Occipital lobe (tissue), 3 donors: ENCODE results near the gene USP6. TPM values are rescaled to one million over a fixed set of nuclear protein-coding genes. Genes with fewer than 3 reads are reported as not detected.
"Not testable (repeated sequence)": the region's sequence is repeated elsewhere in the genome, so short reads cannot be mapped to it uniquely, and the experiment has no call there.

Experiments
- DNase-seq: peaks from one replicate; lab custom pipeline; 2025; lab: John Stamatoyannopoulos, UW
- small RNA-seq: library from RNA; depleted of rRNA; stranded (forward); fragments of <200 nt; gene quantifications from one replicate; pipeline ENCODE3, GENCODE V24; 2014
- total RNA-seq: library from RNA; depleted of rRNA; stranded (reverse); fragments of >200 nt; gene quantifications from one replicate; pipeline ENCODE4 v1.2.3, GENCODE V29; 2014

The USP6 gene
- total RNA-seq, 1 donor from 2014 or later = 0.16 TPM

DNA sequence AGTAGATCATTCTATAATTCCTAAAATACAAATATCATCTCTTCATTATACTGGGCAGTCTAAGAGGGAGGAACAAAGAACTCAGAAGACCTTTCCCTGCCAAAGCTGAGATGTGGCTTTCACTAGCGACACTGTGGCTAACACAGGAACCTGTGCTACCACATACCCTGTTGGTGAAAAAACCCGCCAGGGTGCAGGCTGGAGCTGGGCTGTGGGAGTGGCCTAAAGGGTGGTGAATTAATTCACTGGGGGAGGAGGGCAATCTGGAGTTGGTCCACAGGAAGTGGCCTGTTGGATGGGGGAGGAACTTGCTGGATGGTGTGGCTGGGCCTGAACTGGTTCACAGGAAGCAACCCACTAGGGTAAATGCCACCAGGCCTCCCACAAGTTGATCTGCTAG lies 68.5 kb downstream of the USP6 start:
- no peak for DNase-seq

- DNase-seq = peak; percentile 90
Observed at GRCh38 chr17:5191541-5192417, 75.9 kb downstream of the USP6 start, which contains the start of gene ZNF594. Gene ZNF594 (minus strand): TSS chr17:5191868. CDS start chr17:5184256, 7,612 bp downstream.

GRCh38 chr17:5194346-5194745 lies 78.5 kb downstream of the USP6 start:
- DNase-seq = no peak

DNA sequence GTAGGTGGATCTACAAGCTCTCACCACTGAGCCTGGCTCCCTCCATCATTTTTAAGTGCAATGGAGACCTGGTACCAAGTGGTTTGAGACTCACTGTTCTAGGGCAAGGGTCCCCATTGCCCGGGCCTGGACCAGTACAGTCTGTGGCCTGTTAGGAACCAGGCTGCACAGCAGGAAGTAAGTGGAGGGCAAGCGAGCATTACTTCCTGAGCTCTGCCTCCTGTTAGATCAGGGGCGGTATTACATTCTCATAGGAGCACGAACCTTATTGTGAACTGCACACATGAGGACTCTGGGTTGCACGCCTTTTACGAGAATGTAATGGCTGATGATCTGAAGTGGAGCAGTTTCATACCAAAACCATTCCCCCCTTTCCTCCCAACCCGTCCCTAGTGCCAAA lies 82.6 kb downstream of the USP6 start:
- DNase-seq = no peak

- DNase-seq = no peak
Observed at GRCh38 chr17:5200360-5200759, 84.5 kb downstream of the USP6 start.

GRCh38 chr17:5201011-5201410 lies 85.2 kb downstream of the USP6 start:
- DNase-seq = no peak

- DNase-seq = no peak
Observed at GRCh38 chr17:5203178-5203907, 87.5 kb downstream of the USP6 start.

- DNase-seq = no peak
Observed at GRCh38 chr17:5203908-5204294, 88.1 kb downstream of the USP6 start.

DNA sequence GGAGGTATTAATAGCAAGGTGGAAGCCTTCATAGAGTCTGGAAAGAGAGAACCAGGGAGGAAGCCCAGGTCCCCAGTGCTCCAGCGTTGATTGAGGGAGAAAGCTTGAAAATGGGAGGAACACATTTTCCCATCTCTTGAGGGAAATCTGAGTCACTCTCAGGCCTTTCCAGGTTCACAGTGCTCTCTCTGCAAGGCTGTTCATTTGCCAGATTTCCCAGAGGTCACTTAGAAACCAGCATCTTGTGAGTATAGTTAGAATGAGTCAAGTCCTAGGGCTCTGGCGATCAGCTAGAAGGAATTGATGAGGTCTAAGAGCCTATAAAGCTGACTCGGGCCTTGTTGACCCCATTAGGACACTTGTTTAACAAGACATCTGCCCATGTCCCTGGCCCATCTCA lies 93.6 kb downstream of the USP6 start:
- DNase-seq = no peak

DNA sequence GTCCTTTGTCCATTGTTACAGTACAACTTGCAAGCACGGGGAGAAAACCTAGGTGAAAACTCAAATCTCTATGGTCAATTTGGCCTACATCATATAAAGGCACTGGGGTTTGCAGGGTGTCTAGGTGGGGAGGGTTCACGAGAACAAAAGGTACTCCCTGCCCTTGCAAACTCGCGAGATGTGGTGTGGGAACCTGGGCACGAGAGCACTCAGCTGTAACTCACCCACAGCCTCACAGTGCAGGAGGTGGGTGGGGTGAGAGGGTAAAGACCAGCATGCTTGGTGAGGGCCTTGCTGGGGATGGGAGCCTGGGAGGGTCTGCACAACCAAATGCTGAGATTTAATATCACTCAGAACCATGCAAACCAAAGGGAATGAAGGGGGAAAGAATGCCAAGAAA lies 94.3 kb downstream of the USP6 start:
- DNase-seq = no peak

DNA sequence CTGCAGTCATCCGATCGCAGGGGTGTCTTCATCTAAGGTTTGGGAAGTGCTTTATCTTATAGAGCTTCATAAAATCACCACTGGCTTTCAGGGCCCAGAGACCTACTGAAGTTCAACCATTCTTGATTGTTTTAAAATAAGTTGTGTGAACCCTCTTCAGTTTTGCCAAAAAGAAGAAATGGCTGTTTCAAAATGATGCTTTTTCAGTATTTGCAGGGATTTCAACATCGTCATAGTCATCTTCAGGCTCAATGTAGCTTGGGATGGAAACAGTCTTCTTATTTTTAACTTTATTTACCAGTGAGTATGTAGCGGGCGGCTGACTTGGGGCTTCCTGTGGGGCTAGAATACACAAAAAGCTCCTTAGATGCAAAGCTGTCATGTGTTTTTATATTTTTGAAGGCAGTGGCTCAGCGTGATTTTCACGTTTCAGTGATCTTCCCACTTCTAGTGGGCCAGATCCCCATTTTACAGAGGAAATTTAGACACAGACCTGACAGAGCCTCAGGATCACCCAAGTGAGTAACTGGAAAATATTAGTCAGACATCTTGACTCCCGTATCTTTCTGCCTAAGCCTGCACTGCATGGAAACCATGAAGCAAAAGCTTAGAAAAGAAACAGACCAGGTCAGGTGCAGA lies 94.9 kb downstream of the USP6 start:
- DNase-seq = no peak

DNA sequence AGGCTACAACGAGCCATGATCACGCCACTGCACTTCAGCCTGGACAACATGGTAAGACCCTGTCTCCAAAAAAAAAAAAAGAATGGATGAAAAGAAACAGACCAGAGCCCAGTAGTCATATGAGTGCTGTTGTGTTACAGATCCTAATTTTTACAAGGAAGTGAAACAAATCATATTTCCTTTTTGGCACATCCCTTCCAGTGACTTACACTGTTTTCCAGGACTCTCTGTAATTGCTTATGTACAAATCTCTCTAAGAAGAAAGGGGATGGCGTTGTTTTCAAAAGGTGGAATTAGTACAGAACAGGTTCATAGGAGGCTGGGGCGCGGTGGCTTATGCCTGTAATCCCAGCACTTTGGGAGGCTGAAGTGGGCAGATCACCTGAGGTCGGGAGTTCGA lies 95.6 kb downstream of the USP6 start:
- DNase-seq = no peak

- DNase-seq = not testable (repeated sequence)
Observed at GRCh38 chr17:5217562-5217961, 101.7 kb downstream of the USP6 start.

DNA sequence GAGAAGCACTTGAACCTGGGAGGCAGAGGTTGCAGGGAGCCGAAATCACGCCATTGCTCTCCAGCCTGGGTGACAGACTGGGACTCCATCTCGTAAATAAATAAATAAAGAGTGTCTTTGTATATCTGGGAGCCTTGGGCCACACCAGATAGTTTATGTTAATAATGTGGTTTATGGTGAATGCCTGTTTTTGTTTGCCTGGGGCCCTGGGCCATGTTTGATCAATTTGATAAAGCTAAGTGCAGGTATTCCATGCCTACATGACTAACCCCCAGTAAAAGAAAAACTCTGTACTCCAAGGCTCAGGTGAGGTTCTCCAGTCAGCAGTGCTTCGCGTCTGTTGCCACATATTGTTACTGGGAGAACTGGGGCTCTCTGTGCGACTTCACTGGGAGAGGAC lies 103.7 kb downstream of the USP6 start:
- DNase-seq = no peak

- no peak for DNase-seq
Observed at GRCh38 chr17:5220074-5220473, 104.2 kb downstream of the USP6 start.

DNA sequence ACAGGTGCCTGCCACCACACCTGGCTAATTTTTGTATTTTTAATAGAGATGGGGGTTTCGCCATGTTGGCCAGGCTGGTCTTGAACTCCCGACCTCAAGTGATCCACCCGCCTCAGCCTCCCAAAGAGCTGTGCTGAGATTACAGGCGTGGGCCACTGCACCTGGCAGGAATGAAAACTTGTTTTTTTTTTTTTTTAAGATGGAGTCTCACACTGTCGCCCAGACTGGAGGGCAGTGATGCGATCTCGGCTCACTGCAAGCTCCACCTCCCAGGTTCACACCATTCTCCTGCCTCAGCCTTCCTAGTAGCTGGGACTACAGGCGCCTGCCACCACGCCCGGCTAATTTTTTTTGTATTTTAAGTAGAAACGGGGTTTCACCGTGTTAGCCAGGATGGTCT lies 106.1 kb downstream of the USP6 start:
- not testable (repeated sequence) for DNase-seq

Small RNA genes lying within 50 kb of the gene (small RNA-seq; reads per million reads assigned to genes)
- gene AC012146.4 = not detected

Other genes starting within 250 kb of the USP6 start
- 6.9 TPM for gene C17orf107, start 216.5 kb upstream of the USP6 start, total RNA-seq
- gene CHRNE, start 212.9 kb upstream of the USP6 start, total RNA-seq = 0.62 TPM
- not detected for gene GP1BA, start 183.8 kb upstream of the USP6 start, total RNA-seq
- 44.6 TPM for gene SLC25A11, start 176.0 kb upstream of the USP6 start, total RNA-seq
- 10.3 TPM for gene RNF167, start 175.8 kb upstream of the USP6 start, total RNA-seq
- gene PFN1, start 167.5 kb upstream of the USP6 start, total RNA-seq = 53.0 TPM
- gene ENO3, start 164.9 kb upstream of the USP6 start, total RNA-seq = 2.3 TPM
- 21.1 TPM for gene SPAG7, start 148.2 kb upstream of the USP6 start, total RNA-seq
- 5.1 TPM for gene CAMTA2, start 128.4 kb upstream of the USP6 start, total RNA-seq
- gene INCA1, start 118.5 kb upstream of the USP6 start, total RNA-seq = 0.31 TPM
- gene KIF1C, start 118.1 kb upstream of the USP6 start, total RNA-seq = 12.5 TPM
- gene SLC52A1, start 80.6 kb upstream of the USP6 start, total RNA-seq = not detected
- 9.8 TPM for gene ZFP3, start 37.6 kb upstream of the USP6 start, total RNA-seq
- gene ZNF232, start 4.2 kb upstream of the USP6 start, total RNA-seq = 14.3 TPM
- 39.0 TPM for gene ZNF594, start 75.8 kb downstream of the USP6 start, total RNA-seq
- gene SCIMP, start 118.8 kb downstream of the USP6 start, total RNA-seq = 0.16 TPM
- gene RABEP1, start 166.3 kb downstream of the USP6 start, total RNA-seq = 94.5 TPM